HepG2 (cell line): ENCODE results near the gene VAC14. TPM values are rescaled to one million over a fixed set of nuclear protein-coding genes. Genes with fewer than 3 reads are reported as not detected.

Experiments
- AHR ChIP-seq: IDR thresholded peaks from 2 replicates; pipeline ENCODE4 v1.6.1; 2018; ENCODE audit warnings: missing genetic modification reagents, missing compliant biosample characterization
- CAMTA2 ChIP-seq: sonication (generic); formaldehyde crosslinking; IDR thresholded peaks from 2 replicates; pipeline ENCODE4 v1.4.0; 2020; ENCODE audit warnings: mild to moderate bottlenecking, missing genetic modification reagents, borderline replicate concordance
- FOSL2 ChIP-seq: sonication (generic); formaldehyde crosslinking; IDR thresholded peaks from 2 replicates; pipeline ENCODE4 v1.4.0; 2020; ENCODE audit warnings: missing genetic modification reagents
- GLI4 ChIP-seq: sonication (generic); formaldehyde crosslinking; IDR thresholded peaks from 2 replicates; pipeline ENCODE4 v1.5.1; 2020; ENCODE audit warnings: missing genetic modification reagents, mild to moderate bottlenecking, moderate library complexity, borderline replicate concordance
- MTF2 ChIP-seq: sonication (generic); formaldehyde crosslinking; IDR thresholded peaks from 2 replicates; pipeline ENCODE4 v1.5.0; 2020; ENCODE audit warnings: missing genetic modification reagents, borderline replicate concordance
- NFKB2 ChIP-seq: sonication (generic); formaldehyde crosslinking; IDR thresholded peaks from 2 replicates; pipeline ENCODE4 v1.4.0; 2020; ENCODE audit warnings: missing genetic modification reagents, borderline replicate concordance
- NR0B2 ChIP-seq: sonication (generic); formaldehyde crosslinking; IDR thresholded peaks from 2 replicates; pipeline ENCODE4 v1.4.0; 2020; ENCODE audit warnings: mild to moderate bottlenecking, missing genetic modification reagents
- NR3C1 ChIP-seq: sonication (generic); formaldehyde crosslinking; IDR thresholded peaks from 2 replicates; pipeline ENCODE4 v1.4.0; 2020; ENCODE audit warnings: missing genetic modification reagents
- PBX2 ChIP-seq: IDR thresholded peaks from 2 replicates; pipeline ENCODE4 v1.6.1; 2016; ENCODE audit warnings: control low read depth
- PHB2 ChIP-seq: fragments of 450-650 bp; IDR thresholded peaks from 2 replicates; pipeline ENCODE4 v1.6.1; 2018; ENCODE audit not compliant: partially characterized antibody
- PLRG1 ChIP-seq: fragments of 450-650 bp; conservative IDR thresholded peaks from 2 replicates; pipeline ENCODE4 v1.6.1; 2016
- REXO4 ChIP-seq: sonication (generic); formaldehyde crosslinking; IDR thresholded peaks from 2 replicates; pipeline ENCODE4 v1.8.0; 2022; ENCODE audit warnings: missing genetic modification reagents, mild to moderate bottlenecking, borderline replicate concordance
- SMAD3 ChIP-seq: sonication (generic); formaldehyde crosslinking; IDR thresholded peaks from 2 replicates; pipeline ENCODE4 v1.4.0; 2020; ENCODE audit warnings: missing genetic modification reagents
- SRSF1 ChIP-seq: fragments of 200-400 bp; formaldehyde crosslinking; optimal IDR thresholded peaks from 2 replicates; pipeline ENCODE3; 2017; ENCODE audit warnings: mild to moderate bottlenecking, low read depth, low read length, moderate library complexity
- SRSF9 ChIP-seq: fragments of 200-400 bp; formaldehyde crosslinking; IDR thresholded peaks from 2 replicates; pipeline ENCODE4 v1.6.1; 2018; ENCODE audit warnings: borderline replicate concordance, mild to moderate bottlenecking, low read depth, low read length; ENCODE audit not compliant: insufficient read depth, poor library complexity, severe bottlenecking
- ZBED4 ChIP-seq: sonication (generic); formaldehyde crosslinking; IDR thresholded peaks from 2 replicates; pipeline ENCODE4 v1.4.0; 2020; ENCODE audit warnings: missing genetic modification reagents, borderline replicate concordance
- ZNF264 ChIP-seq: sonication (generic); formaldehyde crosslinking; IDR thresholded peaks from 2 replicates; pipeline ENCODE4 v1.4.0; 2020; ENCODE audit warnings: missing genetic modification reagents
- ZNF317 ChIP-seq: sonication (generic); formaldehyde crosslinking; IDR thresholded peaks from 2 replicates; pipeline ENCODE4 v1.5.0; 2020; ENCODE audit warnings: mild to moderate bottlenecking, missing genetic modification reagents
- ZNF441 ChIP-seq: sonication (generic); formaldehyde crosslinking; IDR thresholded peaks from 2 replicates; pipeline ENCODE4 v1.7.0; 2021; ENCODE audit warnings: missing genetic modification reagents, borderline replicate concordance
- polyA plus RNA-seq, 8 experiments: library from polyadenylated mRNA; depleted of rRNA in 3 of 8; stranded (reverse) in 7 of 8; unstranded in 1 of 8; fragments of >200 nt; fragmentation: Illumina TruSeq in 4 of 8; extraction: Trizol in 4 of 8; gene quantifications; 2 replicates each; pipeline versions ENCODE4 v1.2.1 to v1.2.3, GENCODE V29; 2011 to 2016; ENCODE audit warnings: low read depth in 4 of 8, missing spikeins in 1 of 8, mixed read lengths in 1 of 8; ENCODE audit not compliant: insufficient read depth in 1 of 8
- total RNA-seq, 5 experiments: library from RNA; depleted of rRNA; stranded (reverse); fragments of >200 nt; fragmentation: Illumina TruSeq; extraction: Trizol; gene quantifications; 2 replicates each; pipeline ENCODE4 v1.2.3, GENCODE V29; 2016; ENCODE audit warnings: low read depth in 1 of 5
- TF ChIP-seq, protein P1 (sequence below): IDR thresholded peaks from 2 replicates; pipeline ENCODE4 v1.6.1; 2016; ENCODE audit warnings: mild to moderate bottlenecking, missing biosample characterization, missing genetic modification reagents
- TF ChIP-seq, protein P2 (sequence below): IDR thresholded peaks from 2 replicates; pipeline ENCODE4 v1.6.1; 2016; ENCODE audit warnings: missing compliant biosample characterization, missing genetic modification reagents, borderline replicate concordance

VAC14 gene
- total and polyA plus RNA-seq, 2 of the 13 experiments (the other 11 are each of a cell fraction or from before 2014, with no cell fraction given): 23.5 to 24.6 TPM

DNA sequence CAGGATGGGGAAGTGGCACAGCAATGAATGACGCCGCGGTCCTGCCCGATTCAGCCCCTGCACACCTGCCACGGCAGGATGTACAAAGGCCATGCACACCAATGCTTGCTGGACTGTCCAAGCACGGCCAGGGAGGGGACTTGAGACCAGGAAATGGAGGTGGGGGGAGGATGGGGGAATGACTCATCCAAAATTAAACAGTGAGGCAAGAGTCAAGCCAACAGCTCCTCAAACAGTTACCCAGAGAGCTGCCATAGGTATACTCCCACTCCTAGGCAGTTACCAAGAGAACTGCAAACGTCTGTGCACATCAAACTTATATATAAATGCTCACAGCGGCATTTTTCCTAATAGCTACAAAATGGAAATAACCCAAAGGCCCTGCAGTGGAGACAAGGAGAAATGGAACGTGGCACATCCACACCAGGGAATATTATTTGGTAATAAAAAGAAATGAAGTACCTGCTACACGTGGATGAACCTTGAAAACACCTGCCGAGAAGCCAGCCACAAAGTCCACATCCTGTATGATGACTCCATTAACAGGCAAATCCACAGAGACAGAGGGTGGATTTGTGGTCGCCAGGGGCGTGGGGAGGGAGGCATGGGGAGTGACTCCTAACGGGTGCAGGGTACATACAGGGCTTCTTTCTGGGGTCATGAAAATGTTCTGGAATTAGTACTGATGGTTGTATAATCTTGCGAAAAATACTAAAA, 54.1 kb downstream of the VAC14 start (continued):
- TF ChIP-seq PBX2 (CRISPR knock-in tag) (0 out of 2 replicates have a peak, but pooled peaks have one; percentile 46), NR3C1 (no peak), ZNF441 (peak; percentile 65; the same call in 1 of the 2 replicates), PLRG1 (no peak), SRSF9 (no peak), ZNF264 (CRISPR knock-in tag) (peak; percentile 87), SMAD3 (CRISPR knock-in tag) (no peak; the same call in 1 of the 2 replicates), ZNF317 (CRISPR knock-in tag) (peak; percentile 84; the same call in 1 of the 2 replicates), NR0B2 (CRISPR knock-in tag) (no peak), CAMTA2 (CRISPR knock-in tag) (no peak), SRSF1 (no peak), PHB2 (no peak), GLI4 (no peak), REXO4 (CRISPR knock-in tag) (no peak), NFKB2 (no peak; the same call in 1 of the 2 replicates), AHR (CRISPR knock-in tag) (no peak; the same call in 1 of the 2 replicates), ZBED4 (peak; percentile 29; the same call in 1 of the 2 replicates), FOSL2 (CRISPR knock-in tag) (peak; percentile 98), MTF2 (no peak)
- TF ChIP-seq, protein P1, sequence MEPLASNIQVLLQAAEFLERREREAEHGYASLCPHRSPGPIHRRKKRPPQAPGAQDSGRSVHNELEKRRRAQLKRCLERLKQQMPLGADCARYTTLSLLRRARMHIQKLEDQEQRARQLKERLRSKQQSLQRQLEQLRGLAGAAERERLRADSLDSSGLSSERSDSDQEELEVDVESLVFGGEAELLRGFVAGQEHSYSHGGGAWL (CRISPR knock-in tag): no peak
- TF ChIP-seq, protein P2, sequence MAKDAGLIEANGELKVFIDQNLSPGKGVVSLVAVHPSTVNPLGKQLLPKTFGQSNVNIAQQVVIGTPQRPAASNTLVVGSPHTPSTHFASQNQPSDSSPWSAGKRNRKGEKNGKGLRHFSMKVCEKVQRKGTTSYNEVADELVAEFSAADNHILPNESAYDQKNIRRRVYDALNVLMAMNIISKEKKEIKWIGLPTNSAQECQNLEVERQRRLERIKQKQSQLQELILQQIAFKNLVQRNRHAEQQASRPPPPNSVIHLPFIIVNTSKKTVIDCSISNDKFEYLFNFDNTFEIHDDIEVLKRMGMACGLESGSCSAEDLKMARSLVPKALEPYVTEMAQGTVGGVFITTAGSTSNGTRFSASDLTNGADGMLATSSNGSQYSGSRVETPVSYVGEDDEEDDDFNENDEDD (CRISPR knock-in tag): peak; percentile 23; the same call in 1 of the 2 replicates
